Natural killer cell (primary cell): ENCODE data around the gene WNT3A. TPM values are rescaled to one million over a fixed set of nuclear protein-coding genes. Genes with fewer than 3 reads are reported as not detected.

Experiments
- ATAC-seq, 3 donors: fragments of 150-1000 bp in 2 of 3; fragments of 200-7000 bp in 1 of 3; cut with Tn5 transposase; 1 replicate in 1 of 3; 2 replicates in 2 of 3; pipeline ENCODE4 v1.10.0; 2021; ENCODE audit warnings: mild to moderate bottlenecking in 2 of 3, moderate library complexity in 2 of 3
- DNase-seq, 2 donors: peaks; one replicate each; pipeline versions ENCODE4 v3.0.0 to v3.0.0-alpha.2; 2013 to 2021; ENCODE audit warnings: mixed read lengths in 1 of 2
- H3K27ac ChIP-seq: one replicate; pipeline ENCODE4 v1.5.1; 2013; ENCODE audit warnings: mild to moderate bottlenecking, low read length
- H3K27me3 ChIP-seq: one replicate; pipeline ENCODE4 v1.6.1; 2013; ENCODE audit warnings: low read length; ENCODE audit not compliant: control insufficient read depth, insufficient read depth
- H3K36me3 ChIP-seq: one replicate; pipeline ENCODE4 v1.6.1; 2013; ENCODE audit warnings: low read length; ENCODE audit not compliant: control insufficient read depth, insufficient read depth
- H3K4me1 ChIP-seq: one replicate; pipeline ENCODE4 v1.6.1; 2013; ENCODE audit warnings: low read length; ENCODE audit not compliant: control insufficient read depth, insufficient read depth
- H3K4me3 ChIP-seq: one replicate; pipeline ENCODE4 v1.5.1; 2013; ENCODE audit warnings: low read length
- H3K9me3 ChIP-seq: one replicate; pipeline ENCODE4 v1.6.1; 2013; ENCODE audit warnings: low read length; ENCODE audit not compliant: control insufficient read depth, insufficient read depth
- H3K27ac Mint-ChIP-seq, 2 donors: one replicate each; pipeline ENCODE4 v1.8.0; 2022; ENCODE audit warnings: mild to moderate bottlenecking in 2 of 2, mixed read lengths in 2 of 2, moderate library complexity in 1 of 2
- H3K27me3 Mint-ChIP-seq, 2 donors: one replicate each; pipeline ENCODE4 v1.8.0; 2022; ENCODE audit warnings: low read depth in 2 of 2, mixed read lengths in 2 of 2
- H3K36me3 Mint-ChIP-seq: one replicate; pipeline ENCODE4 v1.8.0; 2022; ENCODE audit warnings: mixed read lengths
- H3K4me1 Mint-ChIP-seq, 2 donors: one replicate each; pipeline ENCODE4 v1.8.0; 2022; ENCODE audit warnings: mixed read lengths in 2 of 2
- H3K4me3 Mint-ChIP-seq: one replicate; pipeline ENCODE4 v1.8.0; 2022; ENCODE audit warnings: mild to moderate bottlenecking, moderate library complexity, mixed read lengths
- H3K9me3 Mint-ChIP-seq, 2 donors: one replicate each; pipeline ENCODE4 v1.8.0; 2022; ENCODE audit warnings: mixed read lengths in 2 of 2
- WGBS: methylation state at CpG from one replicate; pipeline ENCODE4 v1.1.7; 2013; ENCODE audit warnings: missing lambda C conversion rate; ENCODE audit not compliant: insufficient coverage; 5-methylcytosine and 5-hydroxymethylcytosine counted together
- intact Hi-C: fragments of 100-400 bp; cut with micrococcal nuclease; formaldehyde crosslinking; loops from one replicate; pipeline ENCODE4 v1.14.2; 2022
- total RNA-seq, 4 donors: library from RNA; stranded (reverse); fragments of 120-200 nt in 1 of 4; gene quantifications; one replicate each; pipeline versions ENCODE4 v1.2.3 to v1.2.4, GENCODE V29; 2013 to 2022
- TF ChIP-seq, protein P1 (sequence below): fragments of 200-600 bp; IDR thresholded peaks from one replicate; pipeline ENCODE4 v1.8.0; 2022; ENCODE audit warnings: antibody characterized with exemption

Gene WNT3A
- total RNA-seq, 3 donors from 2014 or later (not counting 1 experiment from before 2014, with no cell fraction given) = not detected

DNA sequence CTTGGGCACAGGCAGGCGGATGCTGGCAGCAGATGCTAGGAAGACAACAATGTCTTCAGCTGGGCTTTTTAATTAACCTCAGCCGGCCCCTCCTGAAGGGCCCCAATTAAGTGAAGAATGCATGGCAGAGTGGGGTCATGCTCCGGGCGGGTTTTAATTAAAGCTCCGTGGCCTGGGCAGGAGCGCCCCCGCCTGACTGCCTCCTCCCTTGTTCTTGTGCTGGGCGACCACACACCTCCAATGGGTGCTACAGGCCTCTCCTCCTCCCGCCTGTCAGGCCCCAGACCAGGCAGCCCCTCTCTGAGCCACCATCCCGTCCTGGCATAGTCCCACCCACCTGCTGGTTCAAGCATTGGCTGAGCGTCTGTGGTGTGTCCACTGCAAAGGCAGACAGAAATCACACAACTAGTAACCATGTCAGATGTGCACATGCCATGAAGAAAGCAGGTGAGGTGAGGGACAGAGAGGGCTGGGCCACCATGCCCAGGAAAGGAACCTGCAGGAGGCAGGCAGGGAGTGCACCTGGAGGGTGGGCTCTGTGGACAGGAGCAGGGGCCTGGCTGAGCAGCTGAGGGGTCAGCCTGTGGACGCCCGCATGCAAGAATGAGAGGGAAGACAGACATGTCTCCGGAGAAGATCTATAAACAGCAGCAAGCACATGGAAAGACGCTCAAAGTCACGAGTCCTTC, 67.2 kb downstream of the WNT3A start:
- Mint-ChIP-seq H3K4me1 (peaks cover 0 to 8% of the 10 kb centered on the region in 2 donors), H3K36me3 (no peaks in the 10 kb centered on the region), H3K9me3 (no peaks in the 10 kb centered on the region), H3K4me3 (no peak overlapping the region), H3K27ac (no peak overlapping the region), H3K27me3 (no peaks in the 10 kb centered on the region)
- Histone ChIP-seq H3K9me3 (no peaks in the 10 kb centered on the region), H3K27me3 (no peaks in the 10 kb centered on the region), H3K4me3 (no peak overlapping the region), H3K36me3 (no peaks in the 10 kb centered on the region), H3K27ac (no peak overlapping the region), H3K4me1 (no peaks in the 10 kb centered on the region)
- 65% methylated on average over 16 of the region's 16 CpGs for WGBS
- TF ChIP-seq, protein P1, sequence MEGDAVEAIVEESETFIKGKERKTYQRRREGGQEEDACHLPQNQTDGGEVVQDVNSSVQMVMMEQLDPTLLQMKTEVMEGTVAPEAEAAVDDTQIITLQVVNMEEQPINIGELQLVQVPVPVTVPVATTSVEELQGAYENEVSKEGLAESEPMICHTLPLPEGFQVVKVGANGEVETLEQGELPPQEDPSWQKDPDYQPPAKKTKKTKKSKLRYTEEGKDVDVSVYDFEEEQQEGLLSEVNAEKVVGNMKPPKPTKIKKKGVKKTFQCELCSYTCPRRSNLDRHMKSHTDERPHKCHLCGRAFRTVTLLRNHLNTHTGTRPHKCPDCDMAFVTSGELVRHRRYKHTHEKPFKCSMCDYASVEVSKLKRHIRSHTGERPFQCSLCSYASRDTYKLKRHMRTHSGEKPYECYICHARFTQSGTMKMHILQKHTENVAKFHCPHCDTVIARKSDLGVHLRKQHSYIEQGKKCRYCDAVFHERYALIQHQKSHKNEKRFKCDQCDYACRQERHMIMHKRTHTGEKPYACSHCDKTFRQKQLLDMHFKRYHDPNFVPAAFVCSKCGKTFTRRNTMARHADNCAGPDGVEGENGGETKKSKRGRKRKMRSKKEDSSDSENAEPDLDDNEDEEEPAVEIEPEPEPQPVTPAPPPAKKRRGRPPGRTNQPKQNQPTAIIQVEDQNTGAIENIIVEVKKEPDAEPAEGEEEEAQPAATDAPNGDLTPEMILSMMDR = no peak
- ATAC-seq = peak in 1 of 3 donors; percentile 25
- DNase-seq = no peak
- intact Hi-C loops = no loop called here

DNA sequence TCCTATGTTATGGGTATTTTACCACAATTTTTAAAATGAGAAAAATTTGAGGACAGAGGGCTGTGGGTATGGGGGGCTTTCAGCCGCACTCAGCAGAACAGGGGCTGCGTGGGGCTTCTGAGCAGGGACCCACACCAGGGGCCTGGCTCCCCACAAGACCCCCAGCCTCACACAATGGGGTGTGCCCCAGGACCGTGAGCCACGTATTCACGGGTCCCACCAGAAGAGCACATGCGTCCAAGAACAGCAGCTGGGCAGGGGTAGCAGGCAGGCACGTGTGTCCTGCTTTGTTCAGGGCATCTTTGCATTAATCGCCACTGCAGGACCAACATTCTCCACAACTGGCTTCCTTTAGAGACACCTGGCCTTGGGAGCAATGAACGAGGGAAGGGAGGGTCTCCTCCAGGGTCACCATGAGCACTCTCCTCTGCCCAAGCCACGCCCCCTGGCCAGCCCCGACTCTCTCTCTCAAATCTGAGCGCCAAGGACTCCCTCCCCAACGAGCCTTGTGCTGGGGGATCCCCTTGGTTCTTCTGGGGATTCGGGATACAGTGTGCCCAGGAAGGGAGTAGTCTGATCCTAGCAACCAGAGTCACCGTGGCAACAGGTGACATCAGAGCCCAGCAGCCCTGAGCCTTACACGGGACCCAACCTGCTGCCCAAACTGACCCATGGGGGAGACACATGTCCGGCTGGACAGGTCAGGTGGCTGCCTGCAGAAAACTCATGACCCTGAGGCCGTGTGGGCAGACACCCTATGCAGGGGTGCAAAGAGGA, 68.3 kb downstream of the WNT3A start:
- H3K36me3 Mint-ChIP-seq = no peaks in the 10 kb centered on the region
- no peaks in the 10 kb centered on the region for H3K9me3 Mint-ChIP-seq
- no peaks in the 10 kb centered on the region for H3K27me3 Mint-ChIP-seq
- peaks cover 0 to 17% of the 10 kb centered on the region in 2 donors for H3K4me1 Mint-ChIP-seq
- no peak overlapping the region for H3K4me3 ChIP-seq
- H3K36me3 ChIP-seq = no peaks in the 10 kb centered on the region
- no peak for ATAC-seq
- H3K4me3 Mint-ChIP-seq = no peak overlapping the region
- DNase-seq = no peak
- no peaks in the 10 kb centered on the region for H3K4me1 ChIP-seq
- 67% methylated on average over 18 of the region's 18 CpGs for WGBS
- no peak overlapping the region for H3K27ac ChIP-seq
- no peak overlapping the region for H3K27ac Mint-ChIP-seq
- no peaks in the 10 kb centered on the region for H3K9me3 ChIP-seq
- intact Hi-C loops = no loop called here
- TF ChIP-seq, protein P1 = no peak
- H3K27me3 ChIP-seq = no peaks in the 10 kb centered on the region

DNA sequence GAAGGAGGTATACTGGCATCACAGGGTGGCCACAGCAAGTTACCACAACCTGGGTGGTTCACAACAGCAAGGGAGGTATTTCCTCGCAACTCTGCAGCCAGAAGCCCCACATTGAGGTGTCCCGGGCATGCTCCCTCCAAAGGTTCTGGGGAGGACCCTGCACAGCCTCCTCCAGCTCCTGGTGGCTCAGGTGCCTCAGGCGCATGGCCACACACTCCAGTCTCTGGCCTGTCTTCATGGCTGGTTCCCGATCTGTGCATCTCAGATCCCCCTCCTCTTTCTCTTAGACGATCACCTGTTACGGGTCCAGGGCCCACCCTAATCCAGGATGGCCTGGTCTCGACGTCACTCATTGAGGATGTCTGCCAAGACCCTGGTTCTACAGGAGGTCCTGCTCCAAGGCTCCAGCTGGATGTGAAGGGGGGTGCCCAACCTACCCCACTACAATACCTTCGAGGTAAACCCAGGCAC, 69.0 kb downstream of the WNT3A start:
- Mint-ChIP-seq H3K4me1 (peaks cover 0 to 19% of the 10 kb centered on the region in 2 donors), H3K9me3 (no peaks in the 10 kb centered on the region), H3K27me3 (no peaks in the 10 kb centered on the region), H3K36me3 (no peaks in the 10 kb centered on the region), H3K4me3 (no peak overlapping the region), H3K27ac (no peak overlapping the region)
- Histone ChIP-seq H3K36me3 (no peaks in the 10 kb centered on the region), H3K27me3 (no peaks in the 10 kb centered on the region), H3K9me3 (no peaks in the 10 kb centered on the region), H3K4me1 (peaks cover 3% of the 10 kb centered on the region), H3K4me3 (no peak overlapping the region), H3K27ac (no peak overlapping the region)
- 87% methylated on average over 9 of the region's 9 CpGs for WGBS
- DNase-seq (no peak), ATAC-seq (no peak)
- TF ChIP-seq, protein P1 = no peak
- intact Hi-C loops = no loop called here
